WTC11 (cell line): ENCODE results near the gene ZMYM1.

ENCODE experiments used
- ATF2 ChIP-seq: sonication (generic); formaldehyde crosslinking; IDR thresholded peaks from 2 replicates; pipeline ENCODE4 v1.8.1; 2022; ENCODE audit warnings: low read depth, missing genetic modification reagents, borderline replicate concordance
- CREB1 ChIP-seq: sonication (generic); formaldehyde crosslinking; IDR thresholded peaks from 2 replicates; pipeline ENCODE4 v1.8.0; 2023; ENCODE audit warnings: mild to moderate bottlenecking, missing genetic modification reagents
- E2F1 ChIP-seq: sonication (generic); formaldehyde crosslinking; IDR thresholded peaks from 2 replicates; pipeline ENCODE4 v1.8.0; 2022; ENCODE audit warnings: mild to moderate bottlenecking, missing genetic modification reagents
- FOXK1 ChIP-seq: sonication (generic); formaldehyde crosslinking; IDR thresholded peaks from 2 replicates; pipeline ENCODE4 v1.8.0; 2022; ENCODE audit warnings: mild to moderate bottlenecking, moderate library complexity, missing genetic modification reagents
- IRF1 ChIP-seq: sonication (generic); formaldehyde crosslinking; IDR thresholded peaks from 2 replicates; pipeline ENCODE4 v1.8.0; 2023; ENCODE audit warnings: missing genetic modification reagents
- NFYB ChIP-seq: sonication (generic); formaldehyde crosslinking; conservative IDR thresholded peaks from 2 replicates; pipeline ENCODE4 v1.8.0; 2022; ENCODE audit warnings: low read depth, missing genetic modification reagents
- TEAD4 ChIP-seq: sonication (generic); formaldehyde crosslinking; IDR thresholded peaks from 2 replicates; pipeline ENCODE4 v1.8.0; 2022; ENCODE audit warnings: mild to moderate bottlenecking, missing genetic modification reagents
- ZNF121 ChIP-seq: sonication (generic); formaldehyde crosslinking; IDR thresholded peaks from 2 replicates; pipeline ENCODE4 v1.8.0; 2023; ENCODE audit warnings: missing genetic modification reagents
- TF ChIP-seq, protein P1 (sequence below): fragments of 200-600 bp; IDR thresholded peaks from 2 replicates; pipeline ENCODE4 v1.8.0; 2022; ENCODE audit warnings: antibody characterized with exemption
- TF ChIP-seq, protein P2 (sequence below): sonication (generic); formaldehyde crosslinking; IDR thresholded peaks from 2 replicates; pipeline ENCODE4 v1.8.1; 2023; ENCODE audit warnings: mild to moderate bottlenecking, missing genetic modification reagents
- TF ChIP-seq, protein P3 (sequence below): sonication (generic); formaldehyde crosslinking; IDR thresholded peaks from 2 replicates; pipeline ENCODE4 v1.8.1; 2023; ENCODE audit warnings: mild to moderate bottlenecking, missing genetic modification reagents, moderate library complexity

GRCh38 chr1:35120458-35121133, 41.4 kb downstream of the ZMYM1 start:
- TF ChIP-seq, protein P1, sequence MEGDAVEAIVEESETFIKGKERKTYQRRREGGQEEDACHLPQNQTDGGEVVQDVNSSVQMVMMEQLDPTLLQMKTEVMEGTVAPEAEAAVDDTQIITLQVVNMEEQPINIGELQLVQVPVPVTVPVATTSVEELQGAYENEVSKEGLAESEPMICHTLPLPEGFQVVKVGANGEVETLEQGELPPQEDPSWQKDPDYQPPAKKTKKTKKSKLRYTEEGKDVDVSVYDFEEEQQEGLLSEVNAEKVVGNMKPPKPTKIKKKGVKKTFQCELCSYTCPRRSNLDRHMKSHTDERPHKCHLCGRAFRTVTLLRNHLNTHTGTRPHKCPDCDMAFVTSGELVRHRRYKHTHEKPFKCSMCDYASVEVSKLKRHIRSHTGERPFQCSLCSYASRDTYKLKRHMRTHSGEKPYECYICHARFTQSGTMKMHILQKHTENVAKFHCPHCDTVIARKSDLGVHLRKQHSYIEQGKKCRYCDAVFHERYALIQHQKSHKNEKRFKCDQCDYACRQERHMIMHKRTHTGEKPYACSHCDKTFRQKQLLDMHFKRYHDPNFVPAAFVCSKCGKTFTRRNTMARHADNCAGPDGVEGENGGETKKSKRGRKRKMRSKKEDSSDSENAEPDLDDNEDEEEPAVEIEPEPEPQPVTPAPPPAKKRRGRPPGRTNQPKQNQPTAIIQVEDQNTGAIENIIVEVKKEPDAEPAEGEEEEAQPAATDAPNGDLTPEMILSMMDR = no peak
- TF ChIP-seq NFYB (CRISPR knock-in tag) = no peak
- TF ChIP-seq TEAD4 (CRISPR knock-in tag) = no peak
- no peak for TF ChIP-seq FOXK1 (CRISPR knock-in tag)
- TF ChIP-seq, protein P2, sequence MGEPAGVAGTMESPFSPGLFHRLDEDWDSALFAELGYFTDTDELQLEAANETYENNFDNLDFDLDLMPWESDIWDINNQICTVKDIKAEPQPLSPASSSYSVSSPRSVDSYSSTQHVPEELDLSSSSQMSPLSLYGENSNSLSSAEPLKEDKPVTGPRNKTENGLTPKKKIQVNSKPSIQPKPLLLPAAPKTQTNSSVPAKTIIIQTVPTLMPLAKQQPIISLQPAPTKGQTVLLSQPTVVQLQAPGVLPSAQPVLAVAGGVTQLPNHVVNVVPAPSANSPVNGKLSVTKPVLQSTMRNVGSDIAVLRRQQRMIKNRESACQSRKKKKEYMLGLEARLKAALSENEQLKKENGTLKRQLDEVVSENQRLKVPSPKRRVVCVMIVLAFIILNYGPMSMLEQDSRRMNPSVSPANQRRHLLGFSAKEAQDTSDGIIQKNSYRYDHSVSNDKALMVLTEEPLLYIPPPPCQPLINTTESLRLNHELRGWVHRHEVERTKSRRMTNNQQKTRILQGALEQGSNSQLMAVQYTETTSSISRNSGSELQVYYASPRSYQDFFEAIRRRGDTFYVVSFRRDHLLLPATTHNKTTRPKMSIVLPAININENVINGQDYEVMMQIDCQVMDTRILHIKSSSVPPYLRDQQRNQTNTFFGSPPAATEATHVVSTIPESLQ (CRISPR knock-in tag) = no peak
- TF ChIP-seq IRF1 (CRISPR knock-in tag) = no peak
- TF ChIP-seq, protein P3, sequence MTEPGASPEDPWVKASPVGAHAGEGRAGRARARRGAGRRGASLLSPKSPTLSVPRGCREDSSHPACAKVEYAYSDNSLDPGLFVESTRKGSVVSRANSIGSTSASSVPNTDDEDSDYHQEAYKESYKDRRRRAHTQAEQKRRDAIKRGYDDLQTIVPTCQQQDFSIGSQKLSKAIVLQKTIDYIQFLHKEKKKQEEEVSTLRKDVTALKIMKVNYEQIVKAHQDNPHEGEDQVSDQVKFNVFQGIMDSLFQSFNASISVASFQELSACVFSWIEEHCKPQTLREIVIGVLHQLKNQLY (CRISPR knock-in tag) = no peak
- no peak for TF ChIP-seq ZNF121
- TF ChIP-seq ATF2 = no peak
- TF ChIP-seq CREB1 = no peak
- no peak for TF ChIP-seq E2F1 (CRISPR knock-in tag)
